Thyroid gland (tissue), 4 donors: ENCODE measurements around the gene NPC1.

Experiments
- POLR2A ChIP-seq, 2 donors: fragments of 450-650 bp; IDR thresholded peaks; one replicate each; pipeline ENCODE4 v1.6.1; 2017; ENCODE audit warnings: antibody characterized with exemption in 2 of 2, mild to moderate bottlenecking in 2 of 2, moderate library complexity in 1 of 2
- TF ChIP-seq, protein P1 (sequence below), 6 experiments: fragments of 200-600 bp in 3 of 6; fragments of 450-650 bp in 3 of 6; sonication (generic) in 3 of 6; IDR thresholded peaks; one replicate each; pipeline ENCODE4 v1.5.1; 2016 to 2019; ENCODE audit warnings: antibody characterized with exemption in 6 of 6, mild to moderate bottlenecking in 2 of 6, inconsistent platforms in 1 of 6, moderate library complexity in 1 of 6

- TF ChIP-seq, protein P1, sequence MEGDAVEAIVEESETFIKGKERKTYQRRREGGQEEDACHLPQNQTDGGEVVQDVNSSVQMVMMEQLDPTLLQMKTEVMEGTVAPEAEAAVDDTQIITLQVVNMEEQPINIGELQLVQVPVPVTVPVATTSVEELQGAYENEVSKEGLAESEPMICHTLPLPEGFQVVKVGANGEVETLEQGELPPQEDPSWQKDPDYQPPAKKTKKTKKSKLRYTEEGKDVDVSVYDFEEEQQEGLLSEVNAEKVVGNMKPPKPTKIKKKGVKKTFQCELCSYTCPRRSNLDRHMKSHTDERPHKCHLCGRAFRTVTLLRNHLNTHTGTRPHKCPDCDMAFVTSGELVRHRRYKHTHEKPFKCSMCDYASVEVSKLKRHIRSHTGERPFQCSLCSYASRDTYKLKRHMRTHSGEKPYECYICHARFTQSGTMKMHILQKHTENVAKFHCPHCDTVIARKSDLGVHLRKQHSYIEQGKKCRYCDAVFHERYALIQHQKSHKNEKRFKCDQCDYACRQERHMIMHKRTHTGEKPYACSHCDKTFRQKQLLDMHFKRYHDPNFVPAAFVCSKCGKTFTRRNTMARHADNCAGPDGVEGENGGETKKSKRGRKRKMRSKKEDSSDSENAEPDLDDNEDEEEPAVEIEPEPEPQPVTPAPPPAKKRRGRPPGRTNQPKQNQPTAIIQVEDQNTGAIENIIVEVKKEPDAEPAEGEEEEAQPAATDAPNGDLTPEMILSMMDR (IDR thresholded peaks at IDR 0.05): no peak
- TF ChIP-seq POLR2A (IDR thresholded peaks at IDR 0.05): no peak
Observed at GRCh38 chr18:23612434-23613090, 26.3 kb upstream of the NPC1 start.
